HEK293 (cell line): ENCODE data around the gene LPCAT2.

Experiments
- ZNF10 ChIP-seq: fragments of 450-650 bp; formaldehyde crosslinking; IDR thresholded peaks from 2 replicates; pipeline ENCODE4 v1.5.1; 2017; ENCODE audit warnings: missing biosample characterization, missing genetic modification characterization
- ZNF433 ChIP-seq: fragments of 450-650 bp; formaldehyde crosslinking; IDR thresholded peaks from 2 replicates; pipeline ENCODE4 v1.5.1; 2016; ENCODE audit warnings: missing biosample characterization, missing genetic modification characterization, low read depth
- ZNF555 ChIP-seq: fragments of 450-650 bp; formaldehyde crosslinking; conservative IDR thresholded peaks from 2 replicates; pipeline ENCODE4 v1.5.1; 2017; ENCODE audit warnings: missing biosample characterization, mild to moderate bottlenecking, missing genetic modification characterization, inconsistent platforms
- ZNF76 ChIP-seq: fragments of 450-650 bp; formaldehyde crosslinking; IDR thresholded peaks from 2 replicates; pipeline ENCODE4; 2016; ENCODE audit warnings: low read depth, missing biosample characterization, missing genetic modification characterization, borderline replicate concordance
- TF ChIP-seq, protein P1 (sequence below): fragments of 450-650 bp; formaldehyde crosslinking; IDR thresholded peaks from 2 replicates; pipeline ENCODE4 v1.5.1; 2016; ENCODE audit warnings: missing biosample characterization, missing genetic modification characterization, low read depth
- TF ChIP-seq, protein P2 (sequence below): fragments of 450-650 bp; formaldehyde crosslinking; IDR thresholded peaks from 2 replicates; pipeline ENCODE4 v1.5.1; 2016; ENCODE audit warnings: missing biosample characterization, missing genetic modification characterization, low read depth
- TF ChIP-seq, protein P3 (sequence below): fragments of 450-650 bp; formaldehyde crosslinking; IDR thresholded peaks from 2 replicates; pipeline ENCODE4 v1.5.1; 2016; ENCODE audit warnings: missing biosample characterization, missing genetic modification characterization
- TF ChIP-seq, protein P4 (sequence below): fragments of 450-650 bp; formaldehyde crosslinking; IDR thresholded peaks from 2 replicates; pipeline ENCODE4 v1.5.1; 2016; ENCODE audit warnings: missing biosample characterization, missing genetic modification characterization

DNA sequence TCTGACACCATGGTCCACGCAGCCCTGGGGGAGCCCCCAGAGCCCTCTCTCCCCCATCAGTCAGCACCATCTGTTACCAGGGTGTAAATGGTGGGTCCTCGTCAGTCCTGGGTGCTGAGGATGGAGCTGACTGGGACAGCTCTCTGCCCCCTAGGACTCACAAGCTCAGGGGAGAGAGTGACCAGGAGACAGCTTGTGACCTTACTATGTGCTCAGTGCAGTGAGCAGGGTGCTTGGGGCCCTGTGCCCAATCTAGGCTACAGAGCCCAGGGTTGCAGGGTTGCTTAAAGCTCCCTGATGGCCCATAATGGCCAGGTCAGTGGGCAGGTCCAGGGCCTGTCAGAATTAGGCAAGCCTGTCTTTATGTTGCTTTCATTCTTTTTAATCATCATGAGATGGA is 18.6 kb upstream of the LPCAT2 start:
- no peak for TF ChIP-seq ZNF10
- TF ChIP-seq, protein P1, sequence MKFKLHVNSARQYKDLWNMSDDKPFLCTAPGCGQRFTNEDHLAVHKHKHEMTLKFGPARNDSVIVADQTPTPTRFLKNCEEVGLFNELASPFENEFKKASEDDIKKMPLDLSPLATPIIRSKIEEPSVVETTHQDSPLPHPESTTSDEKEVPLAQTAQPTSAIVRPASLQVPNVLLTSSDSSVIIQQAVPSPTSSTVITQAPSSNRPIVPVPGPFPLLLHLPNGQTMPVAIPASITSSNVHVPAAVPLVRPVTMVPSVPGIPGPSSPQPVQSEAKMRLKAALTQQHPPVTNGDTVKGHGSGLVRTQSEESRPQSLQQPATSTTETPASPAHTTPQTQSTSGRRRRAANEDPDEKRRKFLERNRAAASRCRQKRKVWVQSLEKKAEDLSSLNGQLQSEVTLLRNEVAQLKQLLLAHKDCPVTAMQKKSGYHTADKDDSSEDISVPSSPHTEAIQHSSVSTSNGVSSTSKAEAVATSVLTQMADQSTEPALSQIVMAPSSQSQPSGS: no peak
- TF ChIP-seq, protein P2, sequence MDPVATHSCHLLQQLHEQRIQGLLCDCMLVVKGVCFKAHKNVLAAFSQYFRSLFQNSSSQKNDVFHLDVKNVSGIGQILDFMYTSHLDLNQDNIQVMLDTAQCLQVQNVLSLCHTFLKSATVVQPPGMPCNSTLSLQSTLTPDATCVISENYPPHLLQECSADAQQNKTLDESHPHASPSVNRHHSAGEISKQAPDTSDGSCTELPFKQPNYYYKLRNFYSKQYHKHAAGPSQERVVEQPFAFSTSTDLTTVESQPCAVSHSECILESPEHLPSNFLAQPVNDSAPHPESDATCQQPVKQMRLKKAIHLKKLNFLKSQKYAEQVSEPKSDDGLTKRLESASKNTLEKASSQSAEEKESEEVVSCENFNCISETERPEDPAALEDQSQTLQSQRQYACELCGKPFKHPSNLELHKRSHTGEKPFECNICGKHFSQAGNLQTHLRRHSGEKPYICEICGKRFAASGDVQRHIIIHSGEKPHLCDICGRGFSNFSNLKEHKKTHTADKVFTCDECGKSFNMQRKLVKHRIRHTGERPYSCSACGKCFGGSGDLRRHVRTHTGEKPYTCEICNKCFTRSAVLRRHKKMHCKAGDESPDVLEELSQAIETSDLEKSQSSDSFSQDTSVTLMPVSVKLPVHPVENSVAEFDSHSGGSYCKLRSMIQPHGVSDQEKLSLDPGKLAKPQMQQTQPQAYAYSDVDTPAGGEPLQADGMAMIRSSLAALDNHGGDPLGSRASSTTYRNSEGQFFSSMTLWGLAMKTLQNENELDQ (tag by site-specific recombination): no peak
- TF ChIP-seq, protein P3, sequence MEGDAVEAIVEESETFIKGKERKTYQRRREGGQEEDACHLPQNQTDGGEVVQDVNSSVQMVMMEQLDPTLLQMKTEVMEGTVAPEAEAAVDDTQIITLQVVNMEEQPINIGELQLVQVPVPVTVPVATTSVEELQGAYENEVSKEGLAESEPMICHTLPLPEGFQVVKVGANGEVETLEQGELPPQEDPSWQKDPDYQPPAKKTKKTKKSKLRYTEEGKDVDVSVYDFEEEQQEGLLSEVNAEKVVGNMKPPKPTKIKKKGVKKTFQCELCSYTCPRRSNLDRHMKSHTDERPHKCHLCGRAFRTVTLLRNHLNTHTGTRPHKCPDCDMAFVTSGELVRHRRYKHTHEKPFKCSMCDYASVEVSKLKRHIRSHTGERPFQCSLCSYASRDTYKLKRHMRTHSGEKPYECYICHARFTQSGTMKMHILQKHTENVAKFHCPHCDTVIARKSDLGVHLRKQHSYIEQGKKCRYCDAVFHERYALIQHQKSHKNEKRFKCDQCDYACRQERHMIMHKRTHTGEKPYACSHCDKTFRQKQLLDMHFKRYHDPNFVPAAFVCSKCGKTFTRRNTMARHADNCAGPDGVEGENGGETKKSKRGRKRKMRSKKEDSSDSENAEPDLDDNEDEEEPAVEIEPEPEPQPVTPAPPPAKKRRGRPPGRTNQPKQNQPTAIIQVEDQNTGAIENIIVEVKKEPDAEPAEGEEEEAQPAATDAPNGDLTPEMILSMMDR (tag by site-specific recombination): no peak
- TF ChIP-seq, protein P4, sequence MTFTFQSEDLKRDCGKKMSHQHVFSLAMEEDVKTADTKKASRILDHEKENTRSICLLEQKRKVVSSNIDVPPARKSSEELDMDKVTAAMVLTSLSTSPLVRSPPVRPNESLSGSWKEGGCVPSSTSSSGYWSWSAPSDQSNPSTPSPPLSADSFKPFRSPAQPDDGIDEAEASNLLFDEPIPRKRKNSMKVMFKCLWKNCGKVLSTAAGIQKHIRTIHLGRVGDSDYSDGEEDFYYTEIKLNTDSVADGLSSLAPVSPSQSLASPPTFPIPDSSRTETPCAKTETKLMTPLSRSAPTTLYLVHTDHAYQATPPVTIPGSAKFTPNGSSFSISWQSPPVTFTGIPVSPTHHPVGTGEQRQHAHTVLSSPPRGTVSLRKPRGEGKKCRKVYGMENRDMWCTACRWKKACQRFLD: no peak
- no peak for TF ChIP-seq ZNF76
- no peak for TF ChIP-seq ZNF555
- no peak for TF ChIP-seq ZNF433 (tag by site-specific recombination)
